ENCODE results near the gene RHOT2. TPM values are rescaled to one million over a fixed set of nuclear protein-coding genes. Genes with fewer than 3 reads are reported as not detected.
"Not testable (repeated sequence)": the region's sequence is repeated elsewhere in the genome, so short reads cannot be mapped to it uniquely, and the experiment has no call there.

RHOT2 gene
- total RNA-seq, 2 donors from 2014 or later, result 118 to 158 TPM

DNA sequence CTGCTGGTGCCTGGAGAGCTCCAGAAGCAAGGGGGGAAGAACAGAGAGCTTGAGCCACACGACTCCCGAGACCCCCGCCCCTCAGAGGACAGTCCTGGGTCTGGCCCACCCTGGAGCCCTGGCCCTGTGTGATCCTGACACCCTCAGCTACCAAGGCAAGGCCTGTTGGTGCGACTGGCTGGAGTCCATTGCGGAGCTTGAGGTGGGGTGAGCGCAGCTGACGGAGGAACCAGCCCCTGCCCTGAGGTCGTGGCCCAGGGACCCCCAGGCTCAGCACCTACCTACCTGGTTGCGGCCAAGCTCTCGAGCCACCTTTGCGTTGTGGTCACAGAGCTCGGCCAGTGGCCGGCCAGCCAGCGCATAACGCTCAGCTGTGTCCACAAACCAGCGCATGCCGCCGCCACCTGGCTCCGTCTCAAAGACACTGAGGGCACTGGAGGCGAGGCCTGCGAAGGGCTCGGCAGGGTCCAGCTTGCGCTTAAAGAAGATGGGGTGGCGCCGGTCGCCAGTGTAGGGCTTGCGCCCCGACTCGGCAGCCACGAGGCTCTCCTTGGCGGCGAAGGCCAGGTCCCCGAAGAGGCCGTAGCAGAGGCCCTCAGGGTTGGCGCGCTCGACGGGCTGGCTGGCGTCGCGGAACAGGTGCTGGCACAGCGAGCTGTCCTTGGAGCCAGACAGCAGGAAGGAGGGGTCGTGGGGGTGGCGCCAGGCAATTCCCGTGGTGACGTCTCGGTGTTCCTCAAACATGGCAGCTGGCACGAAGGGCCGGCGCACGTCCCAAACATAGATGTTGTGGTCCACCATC is 18.7 kb downstream of the RHOT2 start:
- DNase-seq, result no peak
- intact Hi-C loops (cut with DNase I, micrococcal nuclease), result no loop called here
- ATAC-seq, result no peak

DNA sequence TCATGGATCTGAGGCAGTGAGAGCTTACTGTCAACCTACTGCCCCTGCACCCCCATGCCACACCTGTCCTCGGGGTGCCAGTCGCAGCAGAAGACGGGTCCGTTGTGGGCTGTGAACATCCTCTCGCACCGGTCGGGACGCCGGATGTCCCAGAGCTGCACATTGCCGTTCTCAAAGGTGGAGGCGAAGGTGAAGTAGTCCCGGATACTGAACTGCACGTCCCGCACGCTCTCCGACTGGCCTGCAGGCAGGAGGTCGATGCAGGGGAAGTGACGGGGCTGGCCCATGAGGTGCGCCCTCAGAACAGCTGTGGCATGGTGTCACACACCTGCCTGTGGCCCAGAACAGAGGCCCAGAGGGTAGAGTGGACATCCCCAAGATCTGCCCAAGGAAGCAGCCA is 19.6 kb downstream of the RHOT2 start:
- ATAC-seq (no peak), DNase-seq (no peak)
- intact Hi-C loops (cut with DNase I, micrococcal nuclease), result no loop called here

DNA sequence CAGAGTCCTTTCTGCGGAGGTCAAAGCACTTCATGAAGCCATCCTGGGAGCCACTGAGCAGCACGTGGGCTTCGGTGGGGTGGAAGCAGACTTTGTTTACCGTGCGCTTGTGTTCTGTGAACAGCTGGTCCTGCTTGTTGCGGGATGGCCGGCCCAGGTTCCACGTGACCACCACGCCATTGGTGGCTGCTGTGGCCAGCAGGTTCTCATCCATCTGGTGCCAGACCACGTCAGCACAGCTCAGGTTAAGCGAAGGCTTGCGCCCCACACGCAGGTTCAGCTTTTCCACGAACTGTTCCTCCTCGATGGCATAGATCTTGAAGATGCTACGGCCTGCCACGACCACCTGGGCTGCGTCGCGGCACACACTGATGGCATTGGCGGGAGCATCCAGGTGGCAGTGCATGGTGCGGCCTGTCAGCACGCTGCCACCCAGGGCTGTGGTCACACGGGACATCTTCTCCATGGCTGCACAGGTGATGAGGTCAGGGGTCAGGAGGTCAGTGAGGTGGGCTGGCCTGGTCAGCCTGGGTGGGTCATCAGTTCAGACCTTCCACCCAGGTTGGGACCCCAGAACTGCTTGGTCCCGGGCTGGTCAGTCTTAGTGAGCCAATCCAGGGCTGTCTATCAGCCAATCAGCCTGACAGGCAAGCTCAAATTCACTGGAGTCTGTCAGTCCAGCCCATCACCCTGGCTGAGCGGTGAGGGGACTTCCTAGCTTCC is 21.4 kb downstream of the RHOT2 start:
- intact Hi-C loops (cut with DNase I, micrococcal nuclease), result no loop called here
- DNase-seq (no peak), ATAC-seq (peak; percentile 1)

DNA sequence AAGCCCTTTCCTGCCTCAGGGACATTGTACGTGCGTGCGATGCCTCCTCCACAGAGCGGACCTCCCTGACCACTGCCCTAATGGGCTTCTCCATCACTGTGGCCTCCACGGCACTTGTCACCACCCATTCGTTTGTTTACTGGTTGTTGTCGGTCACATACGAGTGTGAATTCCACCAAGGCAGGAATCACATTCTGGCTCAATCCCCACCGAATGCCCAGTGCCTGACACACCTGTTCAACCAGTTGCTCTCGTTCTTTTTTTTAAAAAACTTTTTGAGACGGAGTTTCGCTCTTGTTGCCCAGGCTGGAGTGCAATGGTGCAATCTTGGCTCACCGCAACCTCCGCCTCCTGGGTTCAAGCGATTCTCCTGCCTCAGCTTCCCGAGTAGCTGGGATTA is 23.3 kb downstream of the RHOT2 start:
- intact Hi-C loops (cut with DNase I, micrococcal nuclease); DNase-seq; ATAC-seq: not testable (repeated sequence)

DNA sequence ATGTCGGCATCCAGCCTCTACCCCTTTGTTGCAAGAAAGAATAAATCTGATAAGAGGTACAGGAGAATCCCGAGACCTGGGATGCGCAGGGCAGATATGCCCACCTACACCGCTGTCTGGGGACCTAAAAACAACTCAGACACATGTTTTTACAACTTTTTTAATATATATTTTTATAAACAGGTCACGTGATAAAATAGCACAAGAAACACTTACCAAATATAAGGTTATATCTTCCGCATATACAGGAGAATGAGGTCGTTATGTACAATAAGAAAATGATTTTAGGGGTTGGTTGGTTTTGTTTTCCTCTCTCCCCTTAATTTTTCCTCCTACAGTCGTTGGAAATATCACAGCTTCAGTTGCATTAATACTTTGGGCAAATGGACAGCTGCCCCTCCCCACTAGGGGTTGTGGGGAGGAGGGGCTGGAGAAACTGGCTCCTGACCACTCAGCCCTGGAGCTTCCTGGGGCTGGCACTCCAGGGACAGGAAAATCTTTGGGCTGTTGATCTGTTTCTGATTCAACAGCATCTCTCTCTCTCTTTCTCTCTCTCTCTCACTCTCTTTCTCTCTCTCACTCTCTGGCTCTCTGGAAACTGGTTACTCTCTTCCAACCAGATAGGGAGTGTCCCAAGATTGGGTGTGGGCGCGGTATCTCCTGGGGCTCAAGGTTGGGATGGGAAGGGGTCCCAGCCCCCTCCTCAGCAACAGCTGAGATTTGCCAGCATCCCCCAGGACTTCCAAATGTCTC is 24.6 kb downstream of the RHOT2 start:
- DNase-seq (no peak), ATAC-seq (no peak)

DNA sequence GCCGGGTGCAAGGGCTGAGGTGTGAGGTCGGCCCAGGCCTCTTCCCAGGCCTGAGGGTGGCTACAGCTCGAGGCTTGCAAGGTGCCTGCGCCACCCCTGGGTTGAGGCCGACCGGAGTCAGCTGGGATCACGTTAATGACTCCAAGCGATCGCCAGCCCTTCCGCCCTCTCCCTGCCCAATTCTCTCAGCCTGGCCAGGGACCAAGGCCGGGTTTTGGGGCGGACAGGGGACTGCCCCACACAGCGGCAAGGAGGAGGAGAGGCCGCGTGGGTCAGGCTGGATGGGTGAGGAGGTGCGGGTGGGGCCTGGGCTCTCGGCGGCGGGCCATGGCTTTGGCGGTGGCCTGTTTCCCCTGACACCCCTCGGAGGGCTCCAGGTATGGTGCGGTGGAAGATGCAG is 25.4 kb downstream of the RHOT2 start:
- DNase-seq (no peak), ATAC-seq (no peak)
- intact Hi-C loops (cut with DNase I, micrococcal nuclease), result no loop called here

More for the DNA sequence above, 24.6 kb downstream of the RHOT2 start:
- intact Hi-C loops (cut with DNase I, micrococcal nuclease), result no loop called here

DNA sequence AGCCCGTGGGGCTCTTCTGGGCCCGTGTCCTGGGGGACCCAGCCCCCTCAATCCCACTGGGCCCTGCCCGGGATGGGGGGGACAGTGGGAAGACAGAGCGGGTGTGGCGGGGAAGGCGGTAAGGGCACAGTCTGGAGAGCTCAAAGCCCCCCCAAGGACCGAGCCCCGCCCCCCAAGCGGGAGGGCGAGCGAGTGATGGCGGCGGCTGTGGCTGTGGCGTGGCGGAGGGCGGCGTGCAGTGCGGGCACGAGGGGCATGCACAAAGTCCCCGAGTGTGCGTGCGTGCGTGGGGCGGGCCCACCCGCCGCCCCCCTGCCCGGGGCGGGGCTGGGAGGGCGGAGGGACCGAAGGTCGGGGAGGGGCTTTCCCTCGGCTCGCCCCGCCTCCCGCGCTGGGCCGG is 25.8 kb downstream of the RHOT2 start:
- intact Hi-C loops (cut with DNase I, micrococcal nuclease), result no loop called here

DNA sequence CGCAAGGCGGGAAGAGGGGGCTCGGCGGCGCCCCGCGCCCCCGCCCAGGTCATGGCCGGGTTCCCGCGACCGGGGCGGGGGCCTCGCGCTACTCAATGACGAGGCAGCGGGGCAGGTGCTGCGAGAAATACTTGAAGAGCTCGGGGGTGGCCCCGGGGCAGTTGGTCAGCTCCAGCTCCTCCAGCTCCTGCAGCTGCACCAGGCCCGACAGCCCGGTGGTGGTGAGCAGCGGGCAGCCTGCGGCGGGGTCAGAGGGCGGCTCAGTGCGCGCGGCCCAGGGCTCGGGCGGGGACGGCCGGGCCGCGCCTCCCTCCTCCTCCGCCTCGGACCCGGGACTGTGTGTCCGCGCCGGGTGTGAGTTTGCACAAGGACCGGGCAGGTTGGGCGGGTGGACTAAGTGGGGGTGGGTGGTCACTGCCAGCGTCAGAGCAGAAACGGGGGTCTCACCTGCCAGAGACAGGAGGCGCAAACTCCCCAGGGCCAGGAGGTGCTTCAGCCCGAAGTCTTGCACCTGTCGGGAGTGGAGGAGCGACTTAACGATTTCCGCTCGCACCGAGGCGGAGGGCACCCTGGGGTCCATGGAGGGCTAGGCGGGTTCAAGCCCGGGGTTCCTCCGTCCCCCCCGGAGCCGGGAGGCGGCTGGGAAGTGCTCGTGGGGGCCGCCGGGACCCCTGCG is 26.4 kb downstream of the RHOT2 start:
- no peak for ATAC-seq

More for the DNA sequence above, 25.8 kb downstream of the RHOT2 start:
- ATAC-seq, result no peak
- no peak for DNase-seq

DNA sequence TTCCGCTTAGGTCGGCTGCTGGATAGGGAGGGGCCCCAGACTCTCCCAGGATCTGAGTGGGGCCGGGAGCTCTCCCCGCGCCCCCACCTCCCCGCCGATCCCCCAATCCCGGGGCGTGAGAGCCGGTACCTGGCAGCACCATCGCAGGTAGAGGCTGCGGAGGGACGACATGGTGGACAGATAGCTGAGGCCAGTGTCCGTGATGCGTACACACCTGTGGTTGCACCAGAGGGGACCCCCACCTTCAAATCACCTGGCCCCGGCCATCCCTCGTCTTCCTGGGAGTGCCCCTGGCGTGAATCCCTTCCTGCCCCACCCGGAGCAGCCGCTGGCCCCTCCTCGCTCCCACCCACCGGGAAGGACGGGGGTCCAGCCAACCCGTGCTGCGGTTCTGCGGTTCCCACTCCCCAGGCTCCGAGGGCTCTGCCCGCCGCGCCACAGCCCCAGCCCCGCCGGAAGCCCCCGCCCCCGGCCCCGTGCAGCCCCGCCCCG is 27.0 kb downstream of the RHOT2 start:
- ATAC-seq (no peak), DNase-seq (no peak)
- intact Hi-C loops (cut with DNase I, micrococcal nuclease), result no loop called here

More for the DNA sequence above, 26.4 kb downstream of the RHOT2 start:
- intact Hi-C loops (cut with DNase I, micrococcal nuclease), result no loop called here
- DNase-seq, result no peak

DNA sequence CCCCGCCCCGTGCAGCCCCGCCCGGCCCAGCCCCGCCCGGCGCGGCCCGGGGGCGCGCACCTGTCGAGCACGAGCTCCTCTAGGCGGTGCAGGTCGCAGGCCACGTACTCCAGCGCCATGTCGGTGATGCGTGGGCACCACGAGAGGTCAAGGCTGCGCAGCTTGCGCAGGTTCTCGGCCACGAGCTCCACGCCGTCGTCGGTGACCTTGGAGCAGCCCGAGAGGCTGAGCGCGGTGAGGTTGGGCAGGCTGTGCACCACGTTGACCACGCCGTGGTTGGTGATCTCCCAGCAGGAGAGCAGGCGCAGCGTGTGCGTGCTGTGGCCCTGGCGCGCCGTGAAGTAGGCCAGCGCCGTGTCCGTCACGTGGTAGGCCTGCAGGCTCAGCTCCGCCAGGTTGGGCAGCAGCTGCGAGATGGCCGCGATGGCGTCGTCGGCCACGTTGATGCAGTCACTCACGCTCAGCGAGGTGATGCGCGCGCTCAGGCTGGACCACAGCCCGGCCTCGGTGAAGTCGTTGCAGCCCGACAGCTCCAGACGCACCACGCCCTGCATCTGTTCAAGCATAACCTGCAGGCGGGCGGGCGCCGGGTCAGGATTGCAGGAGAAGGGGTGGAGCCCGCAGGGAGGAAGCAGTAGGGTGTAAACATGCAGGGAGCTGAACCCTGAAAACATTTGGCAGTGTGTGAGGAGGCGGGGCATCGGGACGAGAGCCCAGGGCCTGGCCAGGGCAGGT is 27.6 kb downstream of the RHOT2 start:
- intact Hi-C loops (cut with DNase I, micrococcal nuclease), result no loop called here
- ATAC-seq, result peak; percentile 86

DNA sequence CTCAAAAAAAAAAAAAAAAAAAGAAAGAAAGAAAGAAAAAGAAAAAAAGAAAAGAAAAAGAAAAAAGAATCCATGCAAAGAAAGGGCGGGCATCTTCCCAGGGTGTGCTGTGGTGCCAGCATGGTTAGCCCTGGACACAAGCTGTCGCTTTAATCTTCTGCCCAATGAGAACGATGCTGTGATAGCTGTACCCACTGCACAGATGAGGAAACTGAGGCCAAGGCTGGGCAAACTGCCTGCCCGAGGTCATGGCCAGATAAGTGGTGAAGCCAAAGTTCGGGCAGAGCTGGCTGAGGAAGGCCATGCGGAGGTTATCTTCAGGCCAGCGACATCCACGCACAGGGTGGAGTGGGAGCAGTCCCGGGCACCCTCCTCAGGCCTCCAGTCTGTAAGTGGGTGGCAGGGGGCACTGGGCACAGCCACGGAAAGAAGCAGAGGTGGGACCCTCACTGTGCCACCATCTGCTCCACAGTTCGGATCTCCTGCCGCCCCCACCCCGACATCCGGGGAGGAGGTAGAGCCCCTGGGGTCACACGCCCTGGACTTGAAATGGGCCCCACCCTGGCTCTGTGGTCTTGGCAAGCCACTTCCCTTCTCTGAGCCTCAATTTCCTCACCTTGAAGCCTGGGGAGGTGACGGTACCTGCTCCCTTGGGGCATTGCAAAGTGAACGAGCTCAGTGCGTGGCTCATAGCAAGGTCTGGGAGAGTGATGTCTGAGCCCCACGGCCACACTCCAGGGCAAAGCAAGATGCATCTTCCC is 31.2 kb downstream of the RHOT2 start:
- no peak for DNase-seq
- ATAC-seq, result no peak
- intact Hi-C loops (cut with DNase I, micrococcal nuclease), result no loop called here

More for the DNA sequence above, 27.6 kb downstream of the RHOT2 start:
- peak; percentile 89 to 92 for DNase-seq

DNA sequence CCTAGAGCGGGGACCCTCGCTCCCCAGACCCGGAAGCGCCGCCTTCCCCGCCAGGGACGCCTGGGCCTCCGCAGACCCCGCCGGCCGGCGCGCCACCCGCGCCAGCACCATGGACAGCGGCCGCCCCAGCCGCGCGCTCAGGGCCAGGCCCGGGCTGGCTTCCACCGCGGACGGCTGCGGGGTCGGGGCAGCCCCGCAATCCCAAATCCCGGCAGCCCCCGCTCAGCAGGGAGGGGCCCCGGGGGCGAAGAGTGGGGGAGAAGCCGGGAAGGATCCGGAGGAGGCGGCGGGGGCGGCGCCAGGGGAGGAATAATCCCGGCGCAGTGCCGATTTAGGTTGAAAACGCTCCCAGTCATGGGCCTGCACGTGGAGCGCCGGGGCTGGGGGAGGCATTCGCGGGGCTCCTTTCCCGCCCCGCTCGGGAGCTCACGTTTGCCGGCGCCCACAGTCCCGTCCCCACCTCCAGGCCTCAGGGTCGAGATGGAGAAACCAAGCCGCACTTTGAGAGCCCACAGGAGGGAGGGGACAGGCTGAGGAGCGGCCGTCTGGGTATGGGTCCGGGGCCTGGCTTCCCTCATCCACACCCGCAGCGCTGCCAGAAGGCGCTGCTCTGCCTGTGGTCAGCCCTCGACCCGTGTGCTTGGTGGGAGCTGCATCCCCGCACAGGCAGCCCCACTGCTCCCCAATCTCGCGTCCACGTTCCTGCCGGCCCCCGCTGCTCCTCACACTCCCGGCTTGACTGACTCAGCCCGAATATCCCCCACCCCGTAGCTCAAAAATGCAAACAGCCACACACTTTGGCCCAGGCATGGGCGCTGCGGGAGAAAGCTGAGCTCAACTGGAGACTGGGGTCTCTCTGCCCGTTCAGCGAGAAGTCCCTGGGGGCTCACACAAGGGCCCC is 33.0 kb downstream of the RHOT2 start:
- ATAC-seq, result peak; percentile 16
- intact Hi-C loops (cut with DNase I, micrococcal nuclease), result loop anchor here in 1 of 2 donors (10.0 kb wide), 1 partner anchor 54 kb away; no protein-coding TSS in a partner anchor
- DNase-seq, result no peak

DNA sequence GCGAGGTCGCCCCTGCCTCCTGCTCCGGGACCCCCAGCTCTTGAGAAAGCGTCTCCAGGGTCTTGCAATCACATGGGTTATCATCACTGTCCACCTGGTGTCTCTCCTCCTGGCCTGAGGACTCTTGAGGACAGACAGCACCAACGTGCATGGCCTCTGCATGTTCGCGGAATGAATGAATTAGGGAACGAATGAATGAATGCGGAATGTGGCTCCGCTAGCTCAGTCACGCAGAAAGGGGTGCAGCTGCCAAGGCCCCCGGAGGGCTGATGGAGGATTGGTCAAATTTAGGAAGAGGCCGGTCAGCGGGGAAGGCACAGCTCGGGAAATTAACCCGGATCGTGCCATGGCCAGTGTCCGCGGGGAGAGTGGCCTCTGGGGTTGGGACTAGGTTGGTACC is 34.4 kb downstream of the RHOT2 start:
- DNase-seq, result no peak
- intact Hi-C loops (cut with DNase I, micrococcal nuclease), result loop anchor here in 1 of 2 donors (10.0 kb wide), 1 partner anchor 52 kb away; no protein-coding TSS in a partner anchor
- ATAC-seq, result no peak

DNA sequence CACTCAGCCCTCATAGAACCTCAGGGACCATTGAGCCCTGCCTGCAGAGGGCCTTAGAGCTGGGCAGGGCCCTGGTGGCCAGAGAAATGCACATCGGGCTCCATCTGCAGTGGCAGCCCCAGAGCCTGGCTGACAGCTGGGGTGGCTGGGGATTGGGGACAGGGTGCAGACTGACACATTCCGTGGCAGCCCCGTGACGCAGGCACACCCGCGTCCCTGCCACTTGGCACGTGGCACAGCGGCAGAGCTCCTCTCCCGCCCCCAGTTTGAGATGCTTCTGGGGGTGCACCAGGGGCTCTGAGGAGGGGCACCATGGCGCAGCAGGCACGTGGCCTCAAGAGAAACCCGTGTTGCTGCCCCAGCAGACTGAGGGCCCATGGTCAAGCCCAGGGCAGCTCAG is 35.5 kb downstream of the RHOT2 start:
- intact Hi-C loops (cut with DNase I, micrococcal nuclease), result loop anchor here in 1 of 2 donors (10.0 kb wide), 1 partner anchor 51 kb away; no protein-coding TSS in a partner anchor
- ATAC-seq, result no peak
- DNase-seq, result no peak

DNA sequence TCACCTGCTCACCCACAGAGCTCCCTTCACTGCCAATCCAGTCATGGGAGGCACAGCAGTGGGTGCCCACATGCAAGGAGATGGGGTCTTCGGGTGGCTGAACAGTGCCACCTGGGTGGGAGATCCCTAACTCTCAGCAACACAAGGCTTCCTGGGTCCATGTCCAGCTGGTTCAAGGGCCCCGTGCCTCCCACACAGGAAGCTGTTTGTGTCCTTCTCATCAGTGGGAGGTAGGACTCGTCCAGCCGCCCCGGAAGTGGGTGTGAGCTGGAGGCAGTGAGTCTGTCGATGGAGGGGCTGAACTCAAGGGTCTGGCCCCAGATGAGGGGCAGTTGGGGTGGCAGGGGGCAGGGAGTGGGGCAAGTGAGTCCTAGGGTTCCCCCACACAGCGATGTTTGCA is 36.1 kb downstream of the RHOT2 start:
- intact Hi-C loops (cut with DNase I, micrococcal nuclease), result loop anchor here in 1 of 2 donors (10.0 kb wide), 1 partner anchor 51 kb away; no protein-coding TSS in a partner anchor
- ATAC-seq, result no peak
- no peak for DNase-seq
